T-helper 1 cell treated with Interleukin-12 subunit alpha and Interleukin-12 subunit beta and Interleukin-4 antibody, amounts not matched to agents 30 ng/mL and 1 ng/mL, for 36 hours (primary cell): ENCODE data around the gene AMZ2. TPM values are rescaled to one million over a fixed set of nuclear protein-coding genes. Genes with fewer than 3 reads are reported as not detected.
"Not testable (repeated sequence)": the region's sequence is repeated elsewhere in the genome, so short reads cannot be mapped to it uniquely, and the experiment has no call there.

Experiments
- intact Hi-C: fragments of 100-400 bp; cut with micrococcal nuclease; formaldehyde crosslinking; loops from one replicate; pipeline ENCODE4 v1.15.1; 2024
- total RNA-seq: library from RNA; stranded (reverse); gene quantifications from 2 replicates; pipeline ENCODE4 v1.2.3, GENCODE V29; 2022

Gene AMZ2
- 70.7 and 75.2 TPM in 2 replicates for total RNA-seq

GRCh38 chr17:68247445-68248198 lies at the start of gene AMZ2:
Gene AMZ2 (plus strand): TSS chr17:68248043. CDS start chr17:68250188, 2,145 bp downstream.
- intact Hi-C loops, result loop anchor here (1.0 to 5.0 kb wide), 11 partner anchors 9 to 265 kb away; partner anchors contain the start of genes PRKAR1A and WIPI1

- intact Hi-C loops, result no loop called here
Observed at GRCh38 chr17:68198931-68199836, 48.7 kb upstream of the AMZ2 start.

- intact Hi-C loops, result loop anchor here (1.0 to 2.0 kb wide), 7 partner anchors 16 to 263 kb away; partner anchors contain the start of genes ARSG and SLC16A6
Observed at GRCh38 chr17:68199837-68200688, 47.8 kb upstream of the AMZ2 start.

GRCh38 chr17:68200689-68201417 lies 47.0 kb upstream of the AMZ2 start:
- intact Hi-C loops, result loop anchor here (1.0 to 2.0 kb wide), 7 partner anchors 17 to 262 kb away; partner anchors contain the start of genes ARSG and SLC16A6

- intact Hi-C loops, result loop anchor here (2.0 kb wide), 2 partner anchors 89 to 145 kb away; partner anchors contain the start of genes ARSG and SLC16A6
Observed at GRCh38 chr17:68201418-68201771, 46.4 kb upstream of the AMZ2 start.

- intact Hi-C loops, result not testable (repeated sequence)
Observed at GRCh38 chr17:68202321-68202720, 45.5 kb upstream of the AMZ2 start.

GRCh38 chr17:68204736-68205135 lies 43.1 kb upstream of the AMZ2 start:
- intact Hi-C loops, result loop anchor here (1.0 to 2.0 kb wide), 8 partner anchors 24 to 259 kb away; partner anchors contain the start of genes KPNA2 and WIPI1

- intact Hi-C loops, result loop anchor here (1.0 to 2.0 kb wide), 8 partner anchors 25 to 258 kb away; partner anchors contain the start of genes KPNA2 and WIPI1
Observed at GRCh38 chr17:68205251-68205807, 42.5 kb upstream of the AMZ2 start.

- intact Hi-C loops, result loop anchor here (1.0 to 2.0 kb wide), 11 partner anchors 22 to 257 kb away; partner anchors contain the start of genes KPNA2 and WIPI1
Observed at GRCh38 chr17:68205808-68206720, 41.8 kb upstream of the AMZ2 start.

- intact Hi-C loops, result no loop called here
Observed at GRCh38 chr17:68207651-68208253, 40.1 kb upstream of the AMZ2 start.

- intact Hi-C loops, result not testable (repeated sequence)
Observed at GRCh38 chr17:68208651-68209050, 39.2 kb upstream of the AMZ2 start.

GRCh38 chr17:68209191-68209900 lies 38.5 kb upstream of the AMZ2 start:
- intact Hi-C loops, result not testable (repeated sequence)

GRCh38 chr17:68210570-68211315 lies 37.1 kb upstream of the AMZ2 start:
- intact Hi-C loops, result no loop called here

- intact Hi-C loops, result not testable (repeated sequence)
Observed at GRCh38 chr17:68213428-68214411, 34.1 kb upstream of the AMZ2 start.

- intact Hi-C loops, result not testable (repeated sequence)
Observed at GRCh38 chr17:68215453-68215852, 32.4 kb upstream of the AMZ2 start.

- intact Hi-C loops, result not testable (repeated sequence)
Observed at GRCh38 chr17:68219429-68219828, 28.4 kb upstream of the AMZ2 start.
